PC-9 (cell line): ENCODE results near the gene C19orf12.

ENCODE experiments used
- EZH2 ChIP-seq: fragments of 200-600 bp; sonication (generic); IDR thresholded peaks from 2 replicates; pipeline ENCODE4 v1.8.0; 2017; ENCODE audit warnings: antibody characterized with exemption, low read depth
- TF ChIP-seq, protein P1 (sequence below): fragments of 200-600 bp; sonication (generic); conservative IDR thresholded peaks from 2 replicates; pipeline ENCODE4 v1.6.1; 2017; ENCODE audit warnings: mixed run types, antibody characterized with exemption, mild to moderate bottlenecking, moderate library complexity

DNA sequence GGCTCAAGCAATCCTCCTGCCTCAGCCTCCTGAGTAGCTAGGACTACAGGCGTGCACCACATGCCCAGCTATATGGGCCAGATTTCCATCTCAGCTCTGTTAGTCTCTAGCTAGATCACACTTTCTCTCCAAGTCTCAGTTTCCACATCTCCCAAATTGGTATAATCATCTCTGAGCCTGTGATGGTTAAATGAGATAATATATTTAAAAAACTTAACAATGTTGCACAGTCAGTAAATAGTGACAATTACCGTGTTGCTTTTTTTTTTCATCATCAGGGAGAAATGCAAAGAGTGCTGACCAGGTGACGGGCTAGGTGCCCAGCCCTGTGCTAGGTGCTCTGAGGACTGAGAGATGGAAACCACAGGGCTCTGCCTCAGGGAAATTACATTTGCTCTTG lies 36.9 kb upstream of the C19orf12 start:
- no peak for TF ChIP-seq EZH2
- TF ChIP-seq, protein P1, sequence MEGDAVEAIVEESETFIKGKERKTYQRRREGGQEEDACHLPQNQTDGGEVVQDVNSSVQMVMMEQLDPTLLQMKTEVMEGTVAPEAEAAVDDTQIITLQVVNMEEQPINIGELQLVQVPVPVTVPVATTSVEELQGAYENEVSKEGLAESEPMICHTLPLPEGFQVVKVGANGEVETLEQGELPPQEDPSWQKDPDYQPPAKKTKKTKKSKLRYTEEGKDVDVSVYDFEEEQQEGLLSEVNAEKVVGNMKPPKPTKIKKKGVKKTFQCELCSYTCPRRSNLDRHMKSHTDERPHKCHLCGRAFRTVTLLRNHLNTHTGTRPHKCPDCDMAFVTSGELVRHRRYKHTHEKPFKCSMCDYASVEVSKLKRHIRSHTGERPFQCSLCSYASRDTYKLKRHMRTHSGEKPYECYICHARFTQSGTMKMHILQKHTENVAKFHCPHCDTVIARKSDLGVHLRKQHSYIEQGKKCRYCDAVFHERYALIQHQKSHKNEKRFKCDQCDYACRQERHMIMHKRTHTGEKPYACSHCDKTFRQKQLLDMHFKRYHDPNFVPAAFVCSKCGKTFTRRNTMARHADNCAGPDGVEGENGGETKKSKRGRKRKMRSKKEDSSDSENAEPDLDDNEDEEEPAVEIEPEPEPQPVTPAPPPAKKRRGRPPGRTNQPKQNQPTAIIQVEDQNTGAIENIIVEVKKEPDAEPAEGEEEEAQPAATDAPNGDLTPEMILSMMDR: no peak
